CD4-positive, alpha-beta T cell treated with Interleukin-15 for 4 hours (primary cell): Measurements from ENCODE around the gene LCA5L.
A peak's percentile ranks its signal among the peaks of the same experiment; 100 is the strongest.

Experiments
- DNase-seq: peaks from one replicate; pipeline ENCODE4 v3.0.0-alpha.2; 2020; ENCODE audit warnings: low spot score

LCA5L gene

DNA sequence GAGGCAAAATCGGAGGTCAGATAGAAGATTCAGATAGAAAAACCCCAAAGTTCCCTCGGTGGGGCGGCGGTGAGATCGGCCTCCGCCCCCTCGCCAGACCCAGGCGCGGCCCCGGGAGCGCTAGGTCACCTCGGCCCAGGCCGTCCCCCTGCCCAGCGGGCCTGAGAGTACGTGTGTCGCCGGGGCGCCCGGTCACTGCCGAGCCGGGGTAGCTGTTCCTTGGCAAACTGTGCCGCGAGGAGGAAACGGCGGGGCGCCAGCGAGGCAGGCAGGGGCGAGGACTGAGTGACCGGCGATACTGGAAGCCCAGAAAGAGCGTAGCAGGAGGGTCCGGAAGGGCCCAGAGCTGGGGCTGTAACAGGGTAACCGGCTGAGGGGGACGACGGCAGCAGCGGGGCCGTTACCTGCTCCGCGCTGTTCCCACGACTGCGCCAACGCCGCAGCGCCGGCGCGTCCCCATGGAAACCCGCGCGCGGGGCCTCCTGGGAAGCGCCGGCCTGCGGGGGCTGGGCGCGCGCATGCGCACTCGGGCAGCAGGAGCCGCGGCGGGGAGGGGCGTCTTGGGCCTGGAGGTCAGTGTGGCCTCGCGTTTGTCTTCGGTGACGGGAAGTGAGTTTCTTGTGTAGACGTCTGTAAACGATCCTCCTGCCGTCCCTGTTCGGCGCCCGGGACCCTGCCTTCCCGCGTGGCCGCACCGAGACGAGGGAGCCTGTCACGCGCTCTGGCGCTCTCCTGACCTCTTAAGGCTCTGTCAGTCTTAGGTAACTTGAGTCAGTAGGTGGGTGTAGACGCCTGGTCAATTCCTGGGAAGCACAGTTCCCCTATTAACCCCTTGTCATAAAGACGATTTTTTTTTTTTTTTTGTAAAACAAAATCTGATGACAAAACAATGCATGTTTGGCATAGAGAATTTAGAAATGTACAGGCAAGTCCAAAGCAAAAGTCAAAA, at the start of gene LCA5L:
Gene LCA5L (minus strand): TSS at position 458 of the 949 bp plus-strand sequence. CDS start 17,285 bp downstream, outside the sequence.
- DNase-seq: peak; percentile 90

DNA sequence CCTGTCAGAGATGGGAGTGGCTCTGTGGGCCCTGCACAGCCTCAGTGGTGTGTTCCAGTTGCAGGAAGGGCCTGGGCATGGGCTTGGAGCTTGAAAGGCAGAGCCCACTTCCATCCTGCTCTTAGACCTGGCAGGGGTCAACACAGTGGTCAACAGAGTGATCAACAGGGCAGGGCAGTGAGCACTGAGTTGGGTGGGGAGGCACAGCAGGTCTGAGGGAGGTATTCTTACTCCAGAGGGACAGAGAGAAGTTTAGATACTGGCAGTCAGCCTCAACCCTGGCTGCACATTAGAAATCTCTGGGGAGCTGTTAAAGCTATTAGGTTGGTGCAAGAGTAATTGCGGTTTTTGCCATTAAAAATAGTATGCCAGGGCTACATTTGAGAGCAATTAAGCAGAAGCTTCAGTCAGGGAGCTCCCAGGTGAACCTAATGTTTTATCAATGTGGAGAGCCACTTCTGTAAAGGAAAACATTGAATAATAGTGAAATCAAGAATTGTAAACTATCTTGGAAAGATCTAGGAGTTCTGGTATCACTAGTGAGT, 43.9 kb upstream of the LCA5L start:
- DNase-seq: no peak

DNA sequence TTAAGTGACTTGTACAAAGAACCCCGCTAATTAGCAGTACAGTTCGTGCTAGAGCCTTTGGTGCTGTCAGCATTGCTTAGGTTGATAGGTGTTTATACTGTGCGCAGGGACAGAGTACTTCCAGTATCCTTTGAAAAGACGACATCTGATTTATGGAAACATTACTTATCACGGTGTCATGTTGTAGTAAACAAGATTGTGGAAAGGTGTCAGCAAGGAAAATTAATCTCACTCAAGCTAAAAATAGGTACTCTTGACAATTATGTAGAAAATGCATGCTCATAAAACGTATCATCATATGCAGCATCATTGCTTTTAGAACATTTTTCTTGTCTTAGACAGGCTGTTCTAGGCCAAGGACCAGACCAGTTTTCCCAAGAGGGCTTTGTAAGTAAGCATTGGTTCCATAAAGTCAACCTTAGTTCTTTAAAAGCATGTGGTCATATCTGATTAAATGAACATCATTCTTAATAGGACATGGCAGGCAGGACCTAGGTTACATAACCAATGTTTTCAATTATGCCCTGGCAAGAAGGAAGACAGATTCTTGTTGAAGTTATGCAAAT, 39.2 kb upstream of the LCA5L start:
- no peak for DNase-seq

DNA sequence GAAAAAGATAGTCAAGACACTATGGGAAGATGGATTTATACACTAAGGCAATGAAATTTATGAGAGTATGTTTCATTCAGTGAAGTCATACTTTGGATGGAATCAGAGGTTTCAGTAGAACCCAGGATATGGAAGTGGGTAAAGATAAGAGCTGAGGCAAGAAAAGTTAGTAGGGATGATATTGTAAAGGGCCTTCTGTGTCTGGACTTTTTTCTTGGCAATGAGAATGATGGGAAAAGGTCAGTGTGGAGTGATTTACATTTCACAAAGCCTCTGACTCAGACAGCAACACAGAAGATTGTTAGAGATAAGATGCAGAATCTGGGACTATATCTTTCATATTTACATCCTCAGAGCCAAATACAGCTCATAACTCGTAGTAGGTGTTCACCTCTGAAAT, 38.3 kb upstream of the LCA5L start:
- no peak for DNase-seq

DNA sequence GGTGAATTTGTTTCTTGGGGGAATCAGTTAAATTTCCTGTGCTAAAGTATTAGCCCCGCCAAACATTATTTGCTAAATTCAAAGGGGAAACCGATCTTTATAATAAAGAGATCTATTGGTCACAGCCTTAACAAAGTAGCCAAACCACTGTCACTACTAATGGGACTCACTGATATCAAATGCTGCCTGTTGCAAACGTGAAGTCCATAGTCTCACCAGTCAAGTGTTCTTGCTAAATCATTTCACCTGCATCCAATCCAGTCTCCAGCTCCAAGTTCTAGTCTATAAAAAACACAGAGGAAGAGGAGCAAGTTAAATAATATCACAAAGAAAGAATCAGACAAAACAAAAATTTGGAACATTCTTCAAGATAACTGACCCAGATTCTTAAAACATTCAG, 36.3 kb upstream of the LCA5L start:
- no peak for DNase-seq

DNA sequence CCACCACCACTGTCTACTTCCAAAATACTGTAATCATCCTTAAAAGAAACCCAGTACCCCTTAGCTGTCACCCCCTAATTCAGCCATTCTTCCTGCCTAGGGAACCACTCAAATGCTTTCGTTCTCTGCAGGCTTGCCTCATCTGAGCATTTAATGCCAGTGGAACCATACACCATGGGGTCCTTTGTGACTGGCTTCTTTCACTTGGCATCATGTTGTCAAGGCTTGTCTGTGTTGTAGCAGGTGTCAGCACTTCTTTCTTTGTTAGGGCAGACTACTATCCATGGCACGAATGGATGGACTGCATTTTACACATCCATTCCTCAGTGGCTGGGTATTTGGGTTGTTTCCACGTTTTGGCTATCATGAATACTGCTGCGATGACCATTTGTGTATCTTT, 34.7 kb upstream of the LCA5L start:
- no peak for DNase-seq

DNA sequence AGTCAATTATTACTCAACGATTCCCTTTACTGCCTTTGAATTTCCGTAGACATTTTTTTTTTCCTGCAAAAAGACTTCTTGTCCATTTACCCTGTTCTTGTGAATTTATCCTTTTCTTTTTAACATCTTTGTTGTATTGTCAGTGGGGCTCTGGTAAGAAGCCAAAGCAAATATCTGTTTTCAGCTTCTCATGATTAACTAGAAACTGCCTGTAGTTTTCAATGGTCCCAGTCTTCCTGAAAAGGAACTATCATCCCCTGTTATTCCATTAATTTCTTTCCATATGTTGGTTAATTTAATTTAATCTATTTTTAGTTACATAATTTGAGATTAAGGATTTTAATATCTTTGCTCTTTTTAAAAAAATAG, 34.2 kb upstream of the LCA5L start:
- DNase-seq: no peak

DNA sequence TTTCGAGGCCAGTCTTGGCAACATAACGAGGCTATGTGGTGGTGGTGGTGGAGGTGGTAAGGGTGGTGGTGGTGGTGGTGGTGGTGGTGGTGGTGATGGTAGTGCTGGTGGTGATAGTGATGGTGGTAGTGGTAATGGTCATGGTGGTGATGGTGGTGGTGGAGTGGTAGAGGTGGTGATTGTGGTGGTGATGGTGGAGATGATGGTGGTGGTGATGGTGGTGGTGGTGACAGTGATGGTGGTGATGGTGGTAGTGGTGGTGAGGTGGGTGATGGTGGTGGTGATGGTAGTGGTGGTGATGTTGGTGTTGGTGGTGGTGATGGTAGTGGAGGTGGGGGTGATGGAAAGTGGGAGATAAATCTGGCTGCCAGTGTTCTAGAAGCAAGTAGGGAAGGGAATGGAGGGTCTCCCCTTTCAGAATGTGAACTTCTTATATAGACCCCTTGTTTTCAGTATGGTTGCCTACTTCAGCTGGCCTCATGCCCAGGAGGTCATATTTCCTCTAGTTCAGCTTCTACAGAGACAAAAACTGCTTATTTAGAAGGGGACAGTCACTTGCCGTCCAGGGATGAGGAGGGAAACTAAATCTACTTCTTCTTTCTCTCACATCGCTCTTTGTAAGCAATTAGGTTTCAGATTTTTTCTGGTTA, 33.7 kb upstream of the LCA5L start:
- no peak for DNase-seq

DNA sequence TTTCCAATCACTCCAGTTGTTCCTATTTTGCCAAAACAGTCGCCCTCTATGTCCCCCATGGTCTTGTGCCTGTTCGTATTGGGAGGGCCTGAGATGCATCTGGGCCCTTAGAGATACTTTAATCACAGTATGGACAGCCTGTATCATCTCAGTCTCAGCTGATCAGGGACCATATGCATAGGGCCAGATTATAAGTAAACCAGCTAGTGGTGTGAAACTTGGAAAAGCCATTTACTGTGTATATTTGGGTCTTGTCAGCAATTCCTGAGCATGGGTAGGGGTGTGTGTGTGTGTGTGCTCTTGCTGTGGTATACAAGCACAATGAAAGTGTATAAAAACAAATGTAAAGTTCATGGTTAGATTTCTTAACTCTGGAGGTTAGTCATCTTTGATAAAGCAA, 29.0 kb upstream of the LCA5L start:
- no peak for DNase-seq

DNA sequence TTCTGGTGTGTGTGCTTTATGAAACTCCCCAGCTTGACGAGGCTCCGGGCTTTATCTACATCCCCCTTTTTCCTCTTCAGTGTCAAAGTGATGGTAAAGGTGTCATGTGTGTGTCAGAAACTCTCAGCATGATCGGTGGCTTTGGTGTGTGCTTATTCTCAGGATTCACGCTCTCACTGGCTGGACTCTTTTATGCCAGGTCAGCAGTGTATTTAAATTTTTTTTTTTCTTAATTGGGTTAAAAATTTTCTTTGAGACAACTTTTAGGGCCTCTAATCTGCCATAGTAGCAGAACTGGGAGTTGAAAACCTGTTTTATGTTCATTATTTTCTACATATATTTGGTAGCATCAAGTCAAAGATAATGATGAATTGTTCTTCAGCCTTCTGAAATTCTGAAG, 27.2 kb upstream of the LCA5L start:
- DNase-seq: no peak

DNA sequence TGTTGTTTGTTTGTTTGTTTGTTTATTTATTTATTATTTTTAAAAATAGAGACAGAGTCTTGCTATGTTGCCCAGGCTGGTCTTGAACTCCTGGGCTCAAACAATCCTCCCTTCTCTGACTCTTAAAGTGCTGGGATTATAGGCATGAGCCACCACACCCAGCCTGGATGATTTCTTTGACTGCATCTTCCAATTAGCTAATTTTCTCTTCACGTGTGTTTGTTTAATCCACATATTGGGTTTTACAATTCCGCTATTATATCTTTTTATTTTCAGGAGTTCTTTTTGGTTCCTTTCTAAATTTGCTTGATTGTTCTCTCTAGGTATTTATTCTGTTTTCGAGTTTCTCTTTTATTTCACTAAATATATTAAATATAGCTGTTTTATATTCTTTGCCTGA, 26.0 kb upstream of the LCA5L start:
- no peak for DNase-seq

DNA sequence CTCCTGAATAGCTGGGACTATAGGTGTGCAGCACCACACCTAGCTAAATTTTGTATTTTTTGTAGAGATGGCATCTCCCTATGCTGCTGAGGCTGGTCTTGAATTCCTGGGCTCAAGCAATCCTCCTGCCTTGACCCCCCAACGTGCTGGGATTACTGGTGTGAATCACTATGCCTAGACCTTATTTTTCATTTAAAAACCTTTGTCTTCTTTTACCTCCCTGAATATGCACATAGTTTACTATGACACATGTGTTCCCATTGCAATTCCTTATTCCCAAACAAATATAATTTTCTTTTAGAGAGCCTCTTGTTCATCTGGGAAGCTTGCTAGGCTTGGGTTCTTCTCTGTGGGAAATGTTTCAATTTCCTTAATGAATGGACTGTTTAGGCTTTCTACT, 23.0 kb upstream of the LCA5L start:
- no peak for DNase-seq

DNA sequence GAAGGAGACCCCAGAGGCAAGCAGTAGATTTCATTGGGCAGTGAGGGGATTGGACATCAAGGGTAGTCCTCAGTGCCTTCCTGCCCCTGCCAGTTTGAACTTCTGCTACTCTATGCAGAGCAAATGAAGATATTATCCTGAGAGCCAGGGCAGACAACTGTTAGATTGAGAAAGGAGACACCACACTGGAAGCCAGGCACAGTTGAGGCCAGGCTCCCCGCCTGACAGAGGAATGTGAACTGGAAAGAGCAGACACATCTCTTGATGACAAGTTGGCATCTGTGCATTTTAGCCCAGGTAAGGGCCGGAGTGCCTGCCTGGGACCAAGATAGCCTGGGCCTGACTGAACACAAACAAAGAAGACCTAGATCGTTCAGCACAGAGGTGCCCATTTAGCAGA, 22.2 kb upstream of the LCA5L start:
- DNase-seq: no peak

DNA sequence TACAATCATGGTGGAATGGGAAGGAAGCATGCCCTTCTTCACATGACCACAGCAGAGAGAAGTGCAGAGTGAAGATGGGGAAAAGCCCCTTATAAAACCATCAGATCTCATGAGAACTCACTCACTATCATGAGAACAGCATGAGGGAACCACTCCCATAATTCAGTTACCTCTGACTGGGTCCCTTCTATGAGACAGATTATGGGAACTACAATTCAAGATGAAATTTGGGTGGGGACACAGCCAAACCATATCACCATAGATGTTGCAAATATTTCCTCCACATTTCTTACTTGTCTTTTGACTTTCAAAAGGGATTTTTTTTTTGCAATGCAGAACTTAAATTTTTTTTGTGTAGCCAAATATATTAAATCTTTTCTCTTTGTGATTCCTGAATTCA, 21.0 kb upstream of the LCA5L start:
- no peak for DNase-seq

DNA sequence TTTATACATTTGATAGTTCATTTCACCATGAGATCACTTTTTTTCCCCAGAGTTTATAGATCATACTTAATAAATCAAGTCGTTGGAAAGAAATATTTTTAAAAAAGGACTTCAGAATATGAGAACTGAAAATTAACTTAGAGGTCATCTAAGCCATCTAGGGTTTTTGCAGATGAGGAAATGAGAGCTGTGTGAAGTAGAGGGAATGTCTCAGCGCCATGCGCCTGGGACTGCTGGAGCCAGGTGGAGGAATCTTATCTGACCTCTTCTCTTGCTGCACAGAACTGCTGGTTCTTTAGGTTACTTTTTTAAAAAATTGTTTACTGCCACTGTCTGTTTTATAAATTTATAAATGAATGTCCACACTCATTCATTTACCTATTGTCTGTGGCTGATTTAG, 17.7 kb upstream of the LCA5L start:
- no peak for DNase-seq

DNA sequence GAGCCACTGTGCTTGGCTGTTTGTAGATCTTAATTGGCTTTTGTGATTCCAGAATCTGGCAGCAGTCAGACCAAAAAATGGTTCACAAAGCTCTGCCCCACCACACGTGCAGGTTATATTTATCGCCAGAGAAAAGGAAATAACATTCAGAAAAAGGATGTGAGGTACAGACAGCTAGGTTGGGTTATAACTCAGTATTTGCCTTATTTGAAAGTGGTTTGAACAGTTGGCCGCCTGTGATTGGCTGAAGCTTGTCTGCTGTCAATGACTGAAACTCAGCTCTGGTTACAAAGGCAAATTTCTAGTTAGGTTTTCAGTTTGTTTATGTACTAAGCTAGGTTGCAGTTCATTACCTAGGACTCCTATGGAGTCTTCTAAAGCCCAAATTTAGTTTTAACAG, 15.8 kb upstream of the LCA5L start:
- no peak for DNase-seq

DNA sequence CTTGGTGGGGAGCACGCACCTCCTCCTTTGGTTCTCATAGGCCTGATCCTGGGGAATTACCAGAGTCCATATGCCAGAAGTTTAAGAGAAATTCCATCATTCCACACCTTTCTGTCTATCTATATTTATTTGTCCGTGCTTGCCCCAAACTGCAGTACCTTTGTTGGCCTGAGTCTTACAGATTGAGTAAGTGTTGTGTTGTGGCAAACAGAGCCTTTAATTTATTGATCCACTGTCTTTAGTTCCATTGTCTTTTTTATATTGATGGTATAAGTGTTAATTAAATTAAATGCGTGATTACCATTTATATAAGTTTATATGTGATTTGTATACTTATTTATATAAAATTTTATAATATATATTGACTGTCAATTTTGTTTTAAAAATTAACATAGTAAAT, 11.1 kb upstream of the LCA5L start:
- no peak for DNase-seq

DNA sequence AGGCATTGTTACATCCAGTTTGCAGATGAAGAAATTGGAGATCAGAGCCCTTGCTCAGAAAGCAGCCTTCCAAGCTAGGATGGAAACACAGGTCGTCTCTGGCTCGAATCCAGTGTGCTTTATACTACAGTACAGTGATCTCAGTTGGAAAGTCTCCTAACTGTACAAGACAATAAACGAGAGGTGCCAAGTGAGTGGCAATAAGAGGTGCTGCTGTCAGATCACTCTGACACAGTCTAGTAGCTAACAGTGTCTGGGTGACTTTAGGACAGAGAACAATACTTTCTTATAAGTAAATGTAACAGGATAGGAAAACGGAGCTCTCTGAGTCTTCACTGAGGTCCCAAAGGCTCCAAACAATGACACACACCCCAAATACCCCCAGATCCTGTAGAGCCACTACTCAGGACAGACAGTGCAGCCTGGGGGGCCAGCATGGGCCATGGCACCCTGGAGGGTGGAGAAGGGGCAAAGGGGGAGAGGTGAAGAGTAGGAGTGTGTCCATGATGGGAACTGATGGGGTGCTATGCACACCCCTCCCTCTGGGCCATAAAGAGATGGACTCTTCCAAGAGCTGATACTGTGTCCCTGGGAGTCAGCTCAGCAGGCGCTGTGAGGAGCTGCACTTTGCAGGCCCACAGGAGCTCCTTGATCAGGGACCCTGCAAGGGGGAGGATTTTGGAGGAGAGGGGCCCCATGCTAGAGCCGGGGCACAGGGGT, 9.5 kb upstream of the LCA5L start:
- DNase-seq: no peak

DNA sequence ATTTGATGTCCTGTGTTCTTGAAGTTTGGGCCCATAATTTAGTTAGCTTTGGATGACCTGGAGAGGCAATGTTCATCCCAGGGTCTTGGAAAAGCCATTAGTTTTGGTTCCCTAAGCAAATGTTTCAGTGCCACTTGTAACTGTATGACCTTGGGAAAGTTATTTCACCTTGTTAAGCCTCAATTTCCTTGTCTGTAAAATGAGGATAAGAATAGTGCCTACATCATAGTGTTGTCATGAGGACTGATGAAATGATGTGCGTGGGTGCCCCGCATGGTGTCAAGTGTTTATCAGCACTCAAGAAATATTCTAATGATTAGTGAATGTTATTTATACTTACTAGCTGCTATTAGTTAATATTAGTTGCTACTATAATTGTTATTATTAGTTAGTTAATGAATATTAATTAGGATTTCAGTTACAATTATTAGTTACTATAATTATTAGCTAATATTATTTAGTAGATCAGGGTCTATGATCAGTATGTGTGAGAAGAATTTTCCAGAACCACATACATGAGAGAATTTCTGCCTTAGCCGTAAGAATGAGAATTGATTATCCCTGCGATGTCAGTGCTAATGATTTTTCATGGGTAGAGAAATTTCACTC, 8.1 kb upstream of the LCA5L start:
- DNase-seq: no peak

DNA sequence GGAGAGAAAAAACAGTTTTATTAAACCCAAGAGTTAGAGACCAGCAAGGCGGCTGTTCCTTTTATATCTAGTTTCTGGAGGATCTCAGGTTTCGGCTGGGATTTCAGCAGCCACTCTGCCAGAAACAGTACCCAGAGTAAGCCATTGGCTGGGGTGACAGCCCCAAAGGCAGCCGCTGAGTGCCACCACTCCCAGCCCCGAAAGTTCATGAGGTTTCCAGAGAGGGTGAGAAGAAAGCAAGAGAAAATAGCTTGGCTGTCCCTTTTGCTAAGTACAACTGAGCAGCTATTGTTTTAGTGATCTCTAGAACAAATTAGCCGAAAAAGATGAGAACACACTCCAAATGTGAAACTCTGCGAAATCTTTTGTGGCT, 7.4 kb upstream of the LCA5L start:
- DNase-seq: no peak

DNA sequence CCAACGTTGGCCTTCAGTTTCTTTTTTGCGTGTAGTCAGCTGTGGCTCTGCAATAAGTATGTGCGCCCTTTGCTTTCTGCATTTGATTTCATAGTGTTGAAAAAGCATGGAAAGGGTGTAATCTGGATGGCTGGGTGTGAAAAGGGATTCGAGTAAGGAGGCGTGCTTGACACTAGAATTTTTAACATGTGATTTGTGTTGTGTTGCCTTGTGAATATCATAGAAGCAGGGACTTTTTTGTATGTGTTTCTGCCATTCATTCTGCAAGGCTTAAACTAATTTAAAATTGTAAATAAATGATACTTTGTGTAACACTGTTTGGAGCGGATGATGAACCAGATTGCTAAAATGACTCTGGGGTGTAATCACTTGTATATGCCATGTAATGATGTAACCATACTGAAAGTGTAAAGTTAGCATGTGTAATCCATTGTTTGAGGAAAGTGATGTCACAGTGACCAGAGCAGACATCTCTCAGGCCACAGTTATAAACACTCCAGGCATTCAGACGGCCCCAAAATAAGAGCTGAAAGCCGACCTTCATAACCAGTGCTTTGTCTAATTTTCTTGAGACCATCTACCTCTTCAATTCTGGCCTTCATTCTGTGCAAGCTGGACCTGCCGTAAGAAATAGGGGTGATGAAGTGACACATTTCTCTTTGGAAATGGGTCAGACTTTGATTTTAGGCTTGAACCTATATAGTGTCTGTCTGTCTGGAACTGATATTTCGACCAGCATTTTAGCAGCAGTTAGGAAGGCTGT, 6.8 kb upstream of the LCA5L start:
- no peak for DNase-seq
